HEK293 (cell line): ENCODE measurements around the gene CSTPP1.

Source experiments
- PBX3 ChIP-seq: sonication (generic); formaldehyde crosslinking; IDR thresholded peaks from 2 replicates; pipeline ENCODE4 v1.8.1; 2022; ENCODE audit warnings: mild to moderate bottlenecking, moderate library complexity, missing genetic modification reagents
- PRDM1 ChIP-seq: fragments of 450-650 bp; formaldehyde crosslinking; IDR thresholded peaks from 2 replicates; pipeline ENCODE4; 2016; ENCODE audit warnings: missing biosample characterization, missing genetic modification characterization
- TCF7L2 ChIP-seq: IDR thresholded peaks from 2 replicates; pipeline ENCODE4 v1.6.1; 2011; ENCODE audit warnings: low read depth, mild to moderate bottlenecking, inconsistent platforms, low read length, moderate library complexity, borderline replicate concordance
- ZFP69B ChIP-seq: fragments of 450-650 bp; formaldehyde crosslinking; IDR thresholded peaks from 2 replicates; pipeline ENCODE4 v1.5.1; 2016; ENCODE audit warnings: missing biosample characterization, missing genetic modification characterization
- ZNF10 ChIP-seq: fragments of 450-650 bp; formaldehyde crosslinking; IDR thresholded peaks from 2 replicates; pipeline ENCODE4 v1.5.1; 2017; ENCODE audit warnings: missing biosample characterization, missing genetic modification characterization
- ZNF121 ChIP-seq: fragments of 450-650 bp; formaldehyde crosslinking; IDR thresholded peaks from 2 replicates; pipeline ENCODE4 v1.5.1; 2016; ENCODE audit warnings: missing biosample characterization, missing genetic modification characterization
- ZNF621 ChIP-seq: fragments of 450-650 bp; formaldehyde crosslinking; IDR thresholded peaks from 2 replicates; pipeline ENCODE4 v1.5.1; 2017; ENCODE audit warnings: missing biosample characterization, missing genetic modification characterization
- ZNF670 ChIP-seq: fragments of 450-650 bp; formaldehyde crosslinking; IDR thresholded peaks from 2 replicates; pipeline ENCODE4 v1.5.1; 2016; ENCODE audit warnings: missing biosample characterization, missing genetic modification characterization, low read depth
- ZNF76 ChIP-seq: fragments of 450-650 bp; formaldehyde crosslinking; IDR thresholded peaks from 2 replicates; pipeline ENCODE4; 2016; ENCODE audit warnings: low read depth, missing biosample characterization, missing genetic modification characterization, borderline replicate concordance
- ZNF830 ChIP-seq: fragments of 450-650 bp; IDR thresholded peaks from 2 replicates; pipeline ENCODE4 v1.5.0; 2018; ENCODE audit warnings: missing biosample characterization, missing genetic modification characterization, low read depth, mild to moderate bottlenecking, moderate library complexity
- TF ChIP-seq, protein P1 (sequence below): fragments of 450-650 bp; formaldehyde crosslinking; IDR thresholded peaks from 2 replicates; pipeline ENCODE4 v1.5.1; 2016; ENCODE audit warnings: missing biosample characterization, missing genetic modification characterization
- TF ChIP-seq, protein P2 (sequence below): fragments of 450-650 bp; IDR thresholded peaks from 2 replicates; pipeline ENCODE4 v1.5.1; 2018; ENCODE audit warnings: missing biosample characterization, missing genetic modification characterization

DNA sequence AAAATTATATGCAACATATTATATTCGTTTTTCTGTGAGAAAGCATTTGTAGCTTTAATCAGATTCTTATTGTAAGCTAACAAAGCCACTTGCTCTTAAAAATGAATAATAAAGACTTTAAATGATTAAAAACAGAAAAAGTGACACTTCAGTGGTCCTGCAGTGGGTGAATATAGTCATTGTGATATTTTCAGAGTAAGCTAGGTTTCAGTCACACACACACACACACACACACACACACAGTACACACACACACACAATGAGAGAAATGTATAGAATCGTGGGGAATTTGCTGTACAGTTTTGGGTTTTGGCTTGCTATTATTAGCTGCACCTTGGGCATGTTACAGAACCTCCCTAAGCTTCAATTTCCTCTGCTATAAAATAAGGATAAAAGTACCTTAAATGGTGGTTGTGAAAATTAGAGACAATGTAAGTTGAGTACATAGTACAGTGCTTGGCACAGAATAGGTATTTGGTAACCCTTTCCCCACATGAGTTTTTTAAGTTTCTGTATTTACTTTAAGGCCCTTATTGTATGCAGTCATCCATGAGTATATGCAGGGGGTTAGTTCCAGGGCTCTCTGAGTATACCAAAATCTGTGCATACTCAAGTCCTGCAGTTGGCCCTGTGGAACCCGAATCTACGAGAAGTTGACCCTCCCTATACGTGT lies 39.8 kb downstream of the CSTPP1 start:
- TF ChIP-seq TCF7L2 = no peak
- TF ChIP-seq, protein P1, sequence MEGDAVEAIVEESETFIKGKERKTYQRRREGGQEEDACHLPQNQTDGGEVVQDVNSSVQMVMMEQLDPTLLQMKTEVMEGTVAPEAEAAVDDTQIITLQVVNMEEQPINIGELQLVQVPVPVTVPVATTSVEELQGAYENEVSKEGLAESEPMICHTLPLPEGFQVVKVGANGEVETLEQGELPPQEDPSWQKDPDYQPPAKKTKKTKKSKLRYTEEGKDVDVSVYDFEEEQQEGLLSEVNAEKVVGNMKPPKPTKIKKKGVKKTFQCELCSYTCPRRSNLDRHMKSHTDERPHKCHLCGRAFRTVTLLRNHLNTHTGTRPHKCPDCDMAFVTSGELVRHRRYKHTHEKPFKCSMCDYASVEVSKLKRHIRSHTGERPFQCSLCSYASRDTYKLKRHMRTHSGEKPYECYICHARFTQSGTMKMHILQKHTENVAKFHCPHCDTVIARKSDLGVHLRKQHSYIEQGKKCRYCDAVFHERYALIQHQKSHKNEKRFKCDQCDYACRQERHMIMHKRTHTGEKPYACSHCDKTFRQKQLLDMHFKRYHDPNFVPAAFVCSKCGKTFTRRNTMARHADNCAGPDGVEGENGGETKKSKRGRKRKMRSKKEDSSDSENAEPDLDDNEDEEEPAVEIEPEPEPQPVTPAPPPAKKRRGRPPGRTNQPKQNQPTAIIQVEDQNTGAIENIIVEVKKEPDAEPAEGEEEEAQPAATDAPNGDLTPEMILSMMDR (tag by site-specific recombination) = no peak
- no peak for TF ChIP-seq ZNF121 (tag by site-specific recombination)
- no peak for TF ChIP-seq PRDM1 (tag by site-specific recombination)
- TF ChIP-seq ZFP69B (tag by site-specific recombination) = no peak
- no peak for TF ChIP-seq ZNF670
- TF ChIP-seq ZNF76 (tag by site-specific recombination) = no peak
- no peak for TF ChIP-seq ZNF10 (tag by site-specific recombination)
- TF ChIP-seq PBX3 = no peak
- no peak for TF ChIP-seq ZNF621 (tag by site-specific recombination)
- TF ChIP-seq, protein P2, sequence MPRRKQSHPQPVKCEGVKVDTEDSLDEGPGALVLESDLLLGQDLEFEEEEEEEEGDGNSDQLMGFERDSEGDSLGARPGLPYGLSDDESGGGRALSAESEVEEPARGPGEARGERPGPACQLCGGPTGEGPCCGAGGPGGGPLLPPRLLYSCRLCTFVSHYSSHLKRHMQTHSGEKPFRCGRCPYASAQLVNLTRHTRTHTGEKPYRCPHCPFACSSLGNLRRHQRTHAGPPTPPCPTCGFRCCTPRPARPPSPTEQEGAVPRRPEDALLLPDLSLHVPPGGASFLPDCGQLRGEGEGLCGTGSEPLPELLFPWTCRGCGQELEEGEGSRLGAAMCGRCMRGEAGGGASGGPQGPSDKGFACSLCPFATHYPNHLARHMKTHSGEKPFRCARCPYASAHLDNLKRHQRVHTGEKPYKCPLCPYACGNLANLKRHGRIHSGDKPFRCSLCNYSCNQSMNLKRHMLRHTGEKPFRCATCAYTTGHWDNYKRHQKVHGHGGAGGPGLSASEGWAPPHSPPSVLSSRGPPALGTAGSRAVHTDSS (tag by site-specific recombination) = no peak
- TF ChIP-seq ZNF830 (tag by site-specific recombination) = no peak
